HK-2 (cell line): ENCODE results near the gene NXPE3.

Experiments used
- DNase-seq: peaks from one replicate; pipeline ENCODE4 v3.0.0-alpha.2; 2018; ENCODE audit not compliant: unreplicated experiment

Gene NXPE3

DNA sequence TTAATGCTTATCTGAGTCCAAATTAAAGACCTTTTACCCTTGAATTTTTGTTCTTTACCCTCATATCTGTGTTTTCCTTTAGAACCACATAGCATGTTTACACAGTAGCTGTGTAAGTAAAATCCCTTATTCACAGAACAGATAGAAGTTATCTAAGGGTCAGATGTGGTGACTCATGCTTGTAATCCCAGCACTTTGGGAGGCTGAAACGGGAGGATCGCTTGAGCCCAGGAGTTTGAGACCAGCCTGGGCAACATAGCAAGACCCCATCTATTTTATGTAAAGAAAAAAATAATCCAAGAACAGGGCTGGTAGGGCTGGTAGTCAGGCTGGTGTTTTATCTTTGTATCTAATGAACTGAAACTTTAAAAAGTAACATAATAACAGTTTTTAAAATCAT, 23.2 kb downstream of the NXPE3 start:
- no peak for DNase-seq

DNA sequence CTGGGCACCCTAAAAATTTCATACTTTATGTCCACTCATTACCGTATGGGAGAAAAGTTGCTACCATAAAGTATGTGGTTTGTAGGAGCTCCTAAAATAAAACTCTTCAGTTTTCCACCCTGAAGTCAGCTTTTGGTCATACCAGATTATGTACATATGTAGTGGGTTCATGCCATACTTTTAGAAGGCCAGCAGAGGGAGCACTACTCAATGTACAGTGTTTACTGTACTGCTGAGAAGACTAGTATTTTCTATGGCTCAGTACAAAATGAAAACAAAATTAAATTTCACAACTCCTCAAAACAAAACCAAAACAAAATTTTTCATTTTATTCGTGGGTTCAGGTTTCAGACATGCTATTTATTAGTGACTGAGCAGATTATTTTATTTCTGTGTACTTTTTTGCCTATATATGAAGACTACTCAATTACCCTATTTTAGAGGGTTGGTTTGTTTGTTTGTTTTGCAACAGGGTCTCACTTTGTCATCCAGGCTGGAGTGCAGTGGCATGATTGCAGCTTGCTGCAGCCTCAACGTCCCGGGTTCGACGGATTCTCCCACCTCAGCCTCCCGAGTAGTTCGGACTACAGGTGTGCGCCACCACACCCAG, 24.3 kb downstream of the NXPE3 start:
- DNase-seq, result peak; percentile 18

DNA sequence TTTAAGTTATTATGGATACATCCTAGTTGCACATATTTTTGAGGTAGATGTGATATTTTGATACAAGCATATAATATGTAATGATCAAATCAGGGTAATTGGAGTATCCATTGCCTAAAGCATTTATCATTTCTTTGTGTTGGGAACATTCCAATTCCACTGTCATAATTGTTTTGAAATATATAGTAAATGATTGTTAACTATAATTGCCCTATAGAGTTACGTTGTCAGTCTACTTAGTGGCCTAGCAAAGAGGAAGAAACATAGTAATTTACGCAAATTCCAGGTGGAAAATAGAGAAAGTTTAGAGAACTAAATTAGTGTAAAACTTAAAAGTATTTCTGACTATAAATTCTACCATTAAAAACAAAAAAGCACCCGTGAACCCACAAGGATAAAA, 24.9 kb downstream of the NXPE3 start:
- no peak for DNase-seq

DNA sequence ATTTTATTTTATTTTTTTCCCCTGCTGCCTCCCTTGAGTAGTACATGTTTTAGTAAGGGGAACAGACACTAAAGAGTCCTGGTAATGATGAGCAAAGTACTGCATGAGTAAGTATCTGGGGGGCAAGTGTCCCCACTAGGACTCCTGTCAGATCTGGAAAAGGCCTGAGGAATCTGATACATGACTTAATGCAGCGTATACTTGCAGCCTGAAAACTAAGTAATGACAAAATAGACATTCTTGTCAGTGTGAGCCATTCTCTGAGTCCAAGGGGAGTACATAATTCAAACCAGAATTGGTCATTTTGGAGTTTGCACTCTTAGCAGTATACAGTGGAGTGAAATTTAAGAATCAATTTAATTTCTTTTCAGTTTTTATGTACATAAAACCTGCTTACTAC, 27.5 kb downstream of the NXPE3 start:
- no peak for DNase-seq

DNA sequence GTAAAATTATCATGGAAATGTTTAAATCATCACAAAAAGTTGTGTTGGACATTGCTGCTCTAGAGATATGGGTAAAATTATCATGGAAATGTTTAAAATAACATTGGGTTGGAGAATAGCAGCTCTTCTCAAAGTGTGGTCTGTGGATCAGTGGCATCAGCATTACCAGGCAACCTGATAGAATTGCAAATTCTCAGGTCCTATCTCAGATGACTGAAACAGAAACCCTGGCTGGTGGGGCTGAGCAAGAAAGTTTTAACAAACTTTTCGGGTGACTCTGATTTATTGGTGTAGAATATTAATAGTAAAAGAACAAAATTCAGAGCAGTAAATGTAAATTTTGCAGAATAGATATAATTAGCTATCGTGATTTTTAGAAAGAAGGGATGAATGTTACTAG, 28.9 kb downstream of the NXPE3 start:
- DNase-seq, result no peak

DNA sequence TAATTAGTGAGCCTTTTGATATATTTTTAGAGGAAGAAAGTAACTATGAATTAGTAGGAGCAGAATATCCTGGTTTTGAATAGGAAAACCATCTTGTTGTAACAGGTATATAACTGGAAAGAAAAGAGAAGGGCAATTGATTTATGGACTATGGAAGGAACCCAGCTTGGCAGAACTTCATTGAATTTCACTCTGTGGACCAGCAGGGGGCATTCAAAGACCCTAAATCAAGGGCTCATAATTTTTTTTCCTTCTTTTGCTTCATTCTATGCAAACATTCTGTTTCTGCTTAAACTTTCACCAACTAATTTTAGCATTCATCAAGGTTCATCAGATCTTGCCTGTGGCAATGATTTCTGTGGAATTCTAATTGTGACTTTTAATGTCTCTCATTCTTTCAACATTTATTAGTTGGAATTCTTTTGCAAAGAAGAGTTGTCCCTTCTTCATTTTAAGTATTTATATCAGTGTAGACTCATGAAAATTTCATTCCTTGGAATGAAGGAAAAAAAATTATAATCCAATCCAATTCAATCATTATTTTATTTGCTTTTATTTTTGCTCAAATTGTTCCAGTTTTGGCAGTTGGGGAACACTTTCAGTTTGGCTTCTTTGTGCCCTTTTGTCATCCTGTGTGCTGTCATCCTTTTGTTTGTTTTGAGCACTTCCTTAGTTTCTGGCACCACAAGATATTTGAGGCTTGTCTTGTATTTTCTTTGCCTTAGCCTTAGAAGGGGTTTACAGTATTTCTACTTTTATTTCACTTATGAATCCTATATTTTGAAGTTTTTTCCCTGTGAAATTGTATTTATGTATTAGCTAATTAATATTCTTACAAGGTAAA, 30.4 kb downstream of the NXPE3 start:
- peak; percentile 28 for DNase-seq

DNA sequence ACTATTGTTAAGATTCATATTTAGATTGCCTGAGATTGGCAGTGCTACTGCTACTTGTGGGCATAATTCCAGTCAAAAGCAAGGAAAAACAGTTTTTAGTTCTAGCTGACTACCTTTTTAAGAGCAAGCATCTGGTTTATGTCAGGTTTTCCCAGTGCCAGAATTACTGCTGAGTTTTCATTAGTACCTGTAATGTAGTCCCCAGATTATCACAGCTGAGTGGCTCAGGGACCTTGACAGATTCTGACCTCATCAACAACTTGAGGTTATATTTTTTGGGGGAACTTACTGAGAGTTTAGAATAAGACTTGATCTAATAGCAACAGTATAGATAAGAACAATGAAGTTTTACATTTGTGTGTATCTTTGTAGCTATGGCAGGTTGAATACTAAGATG, 31.0 kb downstream of the NXPE3 start:
- no peak for DNase-seq

DNA sequence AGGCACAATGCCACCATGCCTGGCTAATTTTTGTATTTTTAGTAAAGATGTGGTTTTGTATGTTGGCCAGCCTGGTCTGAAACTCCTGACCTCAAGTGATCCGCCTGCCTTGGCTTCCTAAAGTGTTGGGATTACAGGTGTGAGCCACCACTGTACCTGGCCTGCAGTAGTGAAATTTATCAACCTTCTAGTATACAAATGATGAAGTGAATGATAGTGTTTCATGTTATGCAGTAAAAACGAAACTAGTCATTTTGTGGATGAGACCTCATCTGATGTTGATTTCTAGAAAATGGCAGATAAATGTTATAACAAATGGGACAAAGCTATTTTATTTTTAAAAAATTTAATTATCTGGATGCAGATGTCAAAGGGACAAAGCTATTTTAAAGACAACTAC, 32.9 kb downstream of the NXPE3 start:
- no peak for DNase-seq

DNA sequence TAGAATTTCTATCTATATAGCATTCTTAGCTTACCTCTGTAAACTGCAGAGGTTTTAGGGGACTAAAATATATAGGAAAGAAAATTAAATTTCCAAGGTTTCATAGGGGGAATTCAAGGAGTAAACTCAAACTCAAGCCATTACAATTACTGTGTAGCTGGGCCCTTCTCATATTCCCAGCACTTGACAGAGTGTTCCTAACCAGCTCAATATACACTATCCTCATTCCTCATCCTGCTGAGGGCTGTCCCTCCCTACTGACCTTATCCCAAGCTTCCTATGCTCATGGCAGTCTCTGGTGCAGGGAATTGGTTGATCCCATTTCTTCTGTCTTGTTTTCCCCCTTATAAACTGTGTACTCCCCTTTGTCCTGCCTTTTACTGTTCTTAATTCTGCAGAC, 33.9 kb downstream of the NXPE3 start:
- no peak for DNase-seq

DNA sequence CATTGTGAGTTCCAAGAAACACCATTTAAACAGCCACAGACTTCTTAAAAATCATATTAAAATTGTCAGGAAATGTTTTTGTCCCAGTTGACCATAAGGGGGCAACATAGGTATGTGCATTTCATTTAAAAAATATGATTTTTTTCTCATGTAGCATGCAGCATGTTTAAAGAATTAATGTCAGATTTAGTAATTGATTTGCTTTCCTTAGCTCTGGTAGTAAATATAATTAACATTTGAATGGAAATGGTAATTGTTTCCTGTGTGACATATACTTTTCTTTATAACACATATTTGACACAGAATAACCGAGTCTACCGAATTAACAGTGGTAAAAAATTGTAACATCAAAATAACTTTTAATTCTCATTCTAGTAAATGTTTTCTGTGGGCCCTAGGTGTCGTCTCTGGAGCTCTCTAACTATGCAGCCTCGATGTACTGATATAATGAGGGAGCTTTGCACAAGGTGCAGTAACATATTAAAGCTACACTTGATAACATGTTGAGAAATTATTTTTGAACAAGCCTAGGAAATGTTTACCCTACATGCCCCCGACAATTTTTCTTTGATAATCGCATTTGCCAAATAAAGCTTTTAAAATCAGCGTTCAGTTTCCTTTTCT, 34.9 kb downstream of the NXPE3 start:
- DNase-seq, result no peak

DNA sequence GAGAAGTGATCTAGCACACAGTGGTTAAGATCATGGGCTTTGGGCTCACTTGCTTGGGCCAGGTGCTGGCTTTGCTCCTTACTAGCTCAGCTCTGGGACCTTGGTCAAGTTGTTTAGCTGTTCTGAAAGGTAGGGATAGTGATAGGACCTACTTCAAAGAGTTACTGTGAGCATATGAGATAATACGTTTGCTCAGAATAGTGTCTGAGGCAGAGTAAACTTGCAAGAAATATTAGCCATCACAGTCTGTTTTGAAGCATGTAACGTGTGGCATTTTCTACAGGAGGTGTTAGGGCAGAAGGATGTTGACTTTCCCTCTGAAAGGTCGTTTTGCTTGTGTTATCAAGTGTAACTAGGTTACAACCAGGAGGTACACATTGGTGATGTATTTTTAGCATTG, 35.8 kb downstream of the NXPE3 start:
- no peak for DNase-seq

DNA sequence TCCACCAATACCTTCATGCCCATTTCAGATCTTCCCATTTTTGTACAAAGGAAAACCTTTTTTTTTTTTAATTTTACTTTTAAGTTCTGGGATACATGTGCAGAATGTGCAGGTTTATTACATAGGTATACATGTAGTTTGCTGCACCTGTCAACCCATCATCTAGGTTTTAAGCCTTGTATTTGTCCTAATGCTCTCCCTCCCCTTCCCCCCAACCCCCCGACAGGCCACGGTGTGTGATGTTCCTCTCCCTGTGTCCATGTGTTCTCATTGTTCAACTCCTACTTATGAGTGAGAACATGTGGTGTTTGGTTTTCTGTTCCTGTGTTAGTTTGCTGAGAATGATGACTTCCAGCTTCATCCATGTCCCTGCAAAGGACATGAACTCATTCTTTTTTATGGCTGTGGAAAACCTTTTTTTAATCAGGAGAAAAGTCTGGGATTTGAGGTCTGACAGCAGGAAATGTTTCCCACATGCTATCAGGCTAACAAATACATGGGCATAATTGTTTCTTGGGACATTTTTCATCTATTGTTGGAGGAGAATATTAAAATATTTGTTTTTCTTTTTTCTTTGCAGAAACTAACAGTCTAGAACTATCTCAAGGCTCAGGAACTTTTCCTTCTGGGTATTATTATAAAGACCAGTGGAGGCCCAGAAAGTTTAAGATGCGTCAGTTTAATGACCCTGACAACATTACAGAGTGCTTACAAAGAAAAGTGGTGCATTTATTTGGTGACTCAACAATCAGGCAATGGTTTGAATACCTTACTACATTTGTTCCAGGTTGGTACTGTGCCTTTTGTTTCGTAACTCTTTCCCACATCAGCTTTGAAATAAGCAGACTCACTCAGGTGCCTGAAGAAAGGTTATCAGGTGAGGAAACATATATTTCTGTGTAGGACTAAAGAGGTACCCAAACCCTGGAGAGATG, 37.5 kb downstream of the NXPE3 start:
- DNase-seq, result no peak

DNA sequence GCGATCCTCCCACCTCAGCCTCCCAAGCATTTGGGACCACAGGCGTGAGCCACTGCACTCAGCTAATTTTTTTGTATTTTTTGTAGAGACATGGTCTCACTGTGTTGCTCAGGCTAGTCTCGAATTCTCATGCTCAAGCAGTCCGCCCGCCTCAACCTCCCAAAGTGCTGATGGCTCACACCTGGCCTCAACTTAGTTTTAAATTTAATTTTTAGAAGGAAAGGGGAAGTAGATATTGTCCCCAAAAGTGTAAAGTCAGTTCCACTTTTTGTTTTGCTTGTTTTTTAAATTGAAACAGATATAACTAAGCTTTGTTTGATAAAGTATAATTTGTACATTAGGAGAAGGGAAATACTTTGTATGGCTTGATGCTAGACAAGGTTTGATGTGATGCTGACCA, 39.0 kb downstream of the NXPE3 start:
- DNase-seq, result no peak

DNA sequence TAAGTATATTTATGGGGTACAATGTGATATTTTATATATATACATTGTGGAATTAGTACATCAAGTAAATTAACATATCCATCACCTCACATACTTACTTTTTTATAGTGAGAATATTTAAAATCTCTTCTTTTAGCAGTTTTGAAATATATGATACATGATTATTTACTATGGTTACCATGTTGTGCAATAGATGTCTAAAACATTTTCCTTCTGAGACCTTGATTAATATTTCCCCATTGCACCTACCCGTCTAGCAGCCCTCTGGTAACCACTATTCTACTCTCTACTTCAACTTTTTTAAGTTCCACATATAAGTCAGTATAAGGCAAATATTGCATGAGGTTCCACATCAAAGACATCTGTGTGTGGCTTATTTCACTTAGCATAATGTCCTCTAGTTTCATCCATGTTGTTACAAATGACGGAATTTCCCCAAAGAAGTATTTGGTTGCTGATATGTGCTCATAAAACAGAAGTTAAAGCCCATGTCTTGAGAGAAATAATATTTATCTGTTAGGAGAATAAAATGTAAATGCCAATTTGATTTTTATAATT, 40.7 kb downstream of the NXPE3 start:
- DNase-seq, result no peak

DNA sequence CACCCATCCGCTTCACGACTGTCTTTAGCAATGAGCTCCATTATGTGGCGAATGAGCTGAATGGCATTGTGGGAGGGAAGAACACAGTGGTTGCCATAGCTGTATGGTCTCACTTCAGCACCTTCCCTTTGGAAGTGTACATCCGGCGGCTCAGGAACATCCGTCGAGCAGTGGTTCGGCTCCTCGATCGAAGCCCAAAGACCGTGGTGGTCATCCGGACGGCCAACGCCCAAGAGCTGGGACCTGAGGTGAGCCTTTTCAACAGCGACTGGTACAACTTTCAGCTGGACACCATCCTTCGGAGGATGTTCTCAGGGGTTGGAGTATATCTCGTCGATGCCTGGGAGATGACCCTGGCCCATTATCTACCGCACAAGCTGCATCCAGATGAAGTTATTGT, 42.5 kb downstream of the NXPE3 start:
- no peak for DNase-seq

DNA sequence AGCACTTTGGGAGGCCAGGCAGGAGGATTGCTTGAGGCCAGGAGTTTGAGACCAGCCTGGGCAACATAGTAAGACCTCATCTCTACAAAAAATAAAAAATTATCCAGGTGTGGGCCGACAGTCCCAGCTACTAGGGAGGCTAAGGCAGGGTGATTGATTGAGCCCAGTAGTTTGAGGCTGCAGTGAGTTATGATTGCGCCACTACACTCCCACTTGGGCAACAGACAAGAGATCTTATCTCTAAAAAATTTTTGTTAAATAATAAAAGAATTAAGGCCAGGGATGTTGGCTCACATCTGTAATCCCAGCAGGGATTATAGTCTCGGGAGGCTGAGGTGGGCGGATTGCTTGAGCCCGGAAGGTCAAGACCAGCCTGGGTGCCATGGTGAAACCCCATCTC, 44.5 kb downstream of the NXPE3 start:
- no peak for DNase-seq

DNA sequence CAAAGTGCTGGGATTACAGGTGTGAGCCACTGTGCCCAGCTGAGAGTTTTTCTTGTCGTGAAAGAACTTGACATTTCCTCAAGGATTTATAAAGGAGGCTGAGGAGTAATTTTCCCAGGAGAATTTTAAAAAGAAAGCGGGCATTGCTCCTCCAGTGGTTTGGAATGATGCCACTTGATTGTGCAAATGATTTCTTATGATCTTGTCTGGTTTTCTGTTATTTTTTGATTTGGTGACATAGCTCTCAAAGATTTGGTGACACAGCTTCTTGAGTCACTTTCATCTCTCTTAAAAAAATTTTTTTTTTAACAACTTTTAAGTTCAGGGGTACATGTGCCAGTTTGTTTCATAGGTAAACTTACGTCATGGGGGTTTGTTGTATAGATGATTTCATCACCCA, 45.7 kb downstream of the NXPE3 start:
- DNase-seq, result no peak

DNA sequence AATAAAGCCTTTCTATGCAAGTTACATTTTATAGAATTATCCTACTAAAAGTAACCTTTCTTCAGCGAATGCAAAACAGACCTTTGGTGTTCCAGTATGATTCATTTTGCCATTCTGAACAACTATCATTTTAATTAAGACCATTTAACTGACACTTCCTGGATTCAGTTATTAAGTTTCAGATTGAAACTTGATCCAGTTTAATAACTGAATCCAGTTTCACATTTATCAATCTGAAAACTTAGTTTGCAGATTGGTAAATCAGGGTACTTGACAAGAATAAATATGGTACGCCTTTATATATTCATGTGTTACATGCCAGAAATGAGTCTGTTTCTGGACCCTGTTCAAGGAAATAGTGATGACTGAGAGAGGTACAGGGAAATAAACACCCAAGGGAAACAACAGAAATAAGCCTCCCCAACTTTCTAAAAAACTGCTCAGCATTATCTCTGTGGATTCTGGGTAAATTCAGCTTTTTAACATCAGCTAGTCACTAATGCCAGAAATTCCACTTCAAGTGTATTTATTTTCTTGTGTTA, 47.0 kb downstream of the NXPE3 start:
- DNase-seq, result no peak

DNA sequence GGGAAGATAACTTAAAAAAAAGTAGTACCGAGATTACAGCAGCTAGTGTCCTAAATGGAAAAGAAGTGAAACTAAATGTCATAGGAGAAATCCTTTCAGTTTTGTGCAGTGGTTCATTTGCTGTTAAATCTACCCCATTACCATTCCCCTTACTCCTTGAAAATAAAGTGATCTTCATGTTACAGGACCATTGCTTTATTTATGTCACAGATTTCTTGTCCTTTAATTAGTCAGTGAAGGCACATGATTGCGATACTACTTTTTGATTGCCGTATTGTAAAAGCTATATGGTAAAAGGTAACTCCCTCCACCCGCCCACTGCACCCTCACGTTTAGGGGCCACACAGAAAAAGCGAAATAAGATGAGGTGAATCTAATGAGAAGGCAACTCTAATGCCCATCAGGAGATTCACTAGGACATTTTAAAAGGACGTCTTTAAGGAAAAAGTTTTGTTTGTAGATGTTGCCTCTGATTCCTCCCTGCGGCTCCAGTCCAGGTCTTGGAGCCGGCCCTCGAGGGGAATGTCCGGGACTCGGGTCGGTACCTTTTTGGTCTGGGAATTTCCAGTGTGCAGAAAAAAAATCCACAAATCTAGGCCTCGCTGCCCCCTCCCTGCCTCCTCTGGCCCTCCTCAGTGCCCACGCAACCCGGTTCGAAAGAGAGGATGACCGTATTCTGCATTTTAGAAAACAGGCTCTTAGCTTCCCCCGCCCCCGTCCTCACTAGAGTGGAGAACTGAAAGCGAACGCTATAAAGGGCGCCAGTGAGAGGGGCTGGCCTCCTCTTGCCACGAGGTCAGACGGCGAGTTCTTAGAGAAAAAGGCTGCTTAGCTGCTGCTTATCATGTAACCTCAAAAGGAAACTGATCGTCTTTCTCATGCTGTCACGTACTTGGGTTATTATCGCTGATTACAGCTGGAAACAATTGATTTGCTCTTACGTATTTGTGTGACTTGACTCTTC, 48.5 kb downstream of the NXPE3 start:
- DNase-seq, result peak; percentile 87

DNA sequence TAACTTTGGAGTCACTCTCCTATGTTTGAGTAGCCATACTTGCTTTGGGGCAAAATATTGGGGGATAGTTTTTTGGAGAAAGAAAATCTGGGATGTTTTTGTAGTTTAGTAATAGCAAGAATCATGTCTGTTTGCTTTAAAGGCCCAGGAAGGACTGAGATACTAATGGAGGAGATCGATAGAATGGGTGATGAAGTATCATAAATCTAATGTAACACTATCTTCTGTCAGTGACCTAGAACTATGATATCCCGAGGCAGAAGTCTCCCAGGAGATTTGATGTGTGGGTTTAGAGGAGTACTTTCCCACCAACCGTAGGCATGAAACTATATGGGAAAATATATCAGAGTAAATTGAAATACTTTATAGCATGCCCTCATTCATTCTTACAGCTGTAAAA, 49.3 kb downstream of the NXPE3 start:
- DNase-seq, result no peak
